IMR-90 (cell line): ENCODE measurements around the gene CCDC30. TPM values are rescaled to one million over a fixed set of nuclear protein-coding genes. Genes with fewer than 3 reads are reported as not detected.

Experiments used
- ATAC-seq: fragments of 200-7000 bp; cut with Tn5 transposase; 2 replicates; pipeline ENCODE4 v1.9.1; 2020; ENCODE audit warnings: low read depth, mild to moderate bottlenecking, moderate library complexity
- BruUV-seq: library from RNA; stranded (reverse); fragments of 400-500 nt; replicated peaks from 2 replicates; lab custom pipeline; 2021; lab: Mats Ljungman, UMichigan
- CTCF ChIA-PET: fragments of 300-600 bp; formaldehyde crosslinking; extraction: SDS; loops from one replicate; lab custom pipeline; 2021; ENCODE audit warnings: antibody characterized with exemption; lab: Yijun Ruan, JAX
- POLR2A ChIA-PET: fragments of 300-600 bp; sonication (Branson Sonifier 250); formaldehyde crosslinking; loops from one replicate; lab custom pipeline; 2022; ENCODE audit warnings: antibody characterized with exemption; ENCODE audit not compliant: unreplicated experiment; lab: Charles Lee
- DNase-seq: peaks from one replicate; pipeline ENCODE4 v3.0.0; 2013
- H2AFZ ChIP-seq: replicated peaks from 2 replicates; pipeline ENCODE3; 2013; ENCODE audit warnings: low read length, mild to moderate bottlenecking; ENCODE audit not compliant: poor library complexity
- H2AK5ac ChIP-seq: 2 replicates; pipeline ENCODE4 v1.6.1; 2013; ENCODE audit warnings: low read depth, low read length, inconsistent platforms
- H2AK9ac ChIP-seq: replicated peaks from 2 replicates; pipeline ENCODE3; 2013; ENCODE audit warnings: mild to moderate bottlenecking, low read depth, low read length, moderate library complexity; ENCODE audit not compliant: poor library complexity
- H2BK120ac ChIP-seq: 2 replicates; pipeline ENCODE4 v1.6.1; 2013; ENCODE audit warnings: low read depth, low read length, inconsistent platforms
- H2BK15ac ChIP-seq: 3 replicates; pipeline ENCODE4 v1.6.1; 2013; ENCODE audit warnings: low read depth, low read length, inconsistent platforms
- H2BK20ac ChIP-seq: 2 replicates; pipeline ENCODE4 v1.6.1; 2013; ENCODE audit warnings: low read depth, mild to moderate bottlenecking, inconsistent platforms, low read length, moderate library complexity
- H2BK5ac ChIP-seq: 2 replicates; pipeline ENCODE4 v1.6.1; 2013; ENCODE audit warnings: mild to moderate bottlenecking, low read depth, low read length, inconsistent platforms; ENCODE audit not compliant: poor library complexity, severe bottlenecking
- H3K14ac ChIP-seq: replicated peaks from 2 replicates; pipeline ENCODE4 v1.6.1; 2013; ENCODE audit warnings: low read depth, low read length, inconsistent platforms
- H3K18ac ChIP-seq: 2 replicates; pipeline ENCODE4 v1.6.1; 2013; ENCODE audit warnings: low read depth, low read length, control low read depth
- H3K23ac ChIP-seq: 2 replicates; pipeline ENCODE4 v1.6.1; 2013; ENCODE audit warnings: low read depth, low read length, inconsistent platforms
- H3K27ac ChIP-seq: 2 replicates; pipeline ENCODE4 v1.5.1; 2013; ENCODE audit warnings: mild to moderate bottlenecking, control low read depth, low read length; ENCODE audit not compliant: insufficient read depth
- H3K27me3 ChIP-seq: 2 replicates; pipeline ENCODE4 v1.6.1; 2013; ENCODE audit warnings: low read length; ENCODE audit not compliant: control insufficient read depth, insufficient read depth
- H3K36me3 ChIP-seq: 2 replicates; pipeline ENCODE4 v1.6.1; 2013; ENCODE audit warnings: low read length, mixed read lengths; ENCODE audit not compliant: control insufficient read depth, insufficient read depth
- H3K4ac ChIP-seq: 2 replicates; pipeline ENCODE4 v1.6.1; 2013; ENCODE audit warnings: low read depth, low read length, inconsistent platforms
- H3K4me1 ChIP-seq: 2 replicates; pipeline ENCODE4 v1.6.1; 2013; ENCODE audit warnings: low read length, mixed read lengths; ENCODE audit not compliant: control insufficient read depth, insufficient read depth
- H3K4me2 ChIP-seq: 2 replicates; pipeline ENCODE4 v1.6.1; 2013; ENCODE audit warnings: low read depth, mild to moderate bottlenecking, control low read depth, low read length, moderate library complexity
- H3K4me3 ChIP-seq: 2 replicates; pipeline ENCODE4 v1.5.1; 2013; ENCODE audit warnings: low read depth, mild to moderate bottlenecking, control low read depth, low read length, moderate library complexity; ENCODE audit not compliant: insufficient read depth
- H3K56ac ChIP-seq: 2 replicates; pipeline ENCODE4 v1.6.1; 2013; ENCODE audit warnings: low read length, inconsistent platforms; ENCODE audit not compliant: insufficient read depth; ENCODE audit errors: extremely low read depth
- H3K79me1 ChIP-seq, 2 experiments: 2 replicates each; pipeline ENCODE4 v1.6.1; 2013; ENCODE audit warnings: low read length in 2 of 2, inconsistent platforms in 1 of 2, low read depth in 1 of 2
- H3K9ac ChIP-seq: 2 replicates; pipeline ENCODE4 v1.6.1; 2013; ENCODE audit warnings: low read depth, low read length, control low read depth
- H3K9me1 ChIP-seq: 2 replicates; pipeline ENCODE4 v1.6.1; 2013; ENCODE audit warnings: low read length, inconsistent platforms; ENCODE audit not compliant: insufficient read depth
- H3K9me3 ChIP-seq: 2 replicates; pipeline ENCODE4 v1.6.1; 2013; ENCODE audit warnings: low read length; ENCODE audit not compliant: control insufficient read depth, insufficient read depth
- H4K20me1 ChIP-seq: 2 replicates; pipeline ENCODE4 v1.6.1; 2013; ENCODE audit warnings: low read length, inconsistent platforms; ENCODE audit not compliant: insufficient read depth
- H4K5ac ChIP-seq: 2 replicates; pipeline ENCODE4 v1.6.1; 2013; ENCODE audit warnings: mild to moderate bottlenecking, low read depth, low read length, control low read depth
- H4K8ac ChIP-seq, 2 experiments: 2 replicates each; pipeline ENCODE4 v1.6.1; 2013; ENCODE audit warnings: low read depth in 2 of 2, low read length in 2 of 2, control low read depth in 1 of 2, inconsistent platforms in 1 of 2
- H4K91ac ChIP-seq: 2 replicates; pipeline ENCODE4 v1.6.1; 2013; ENCODE audit warnings: low read depth, low read length, inconsistent platforms; ENCODE audit not compliant: insufficient read depth
- CHD1 ChIP-seq: IDR thresholded peaks from 2 replicates; pipeline ENCODE4 v1.6.1; 2012; ENCODE audit warnings: low read depth, low read length, improper control_type of control experiment
- CTCF ChIP-seq: conservative IDR thresholded peaks from 2 replicates; pipeline ENCODE4 v1.5.1; 2012; ENCODE audit warnings: mild to moderate bottlenecking, low read depth, low read length, improper control_type of control experiment
- ELK1 ChIP-seq: fragments of 150-350 bp; IDR thresholded peaks from 2 replicates; pipeline ENCODE4 v1.6.1; 2016; ENCODE audit warnings: low read depth, mild to moderate bottlenecking, low read length, moderate library complexity, borderline replicate concordance
- NFE2L2 ChIP-seq: fragments of 150-350 bp; IDR thresholded peaks from 2 replicates; pipeline ENCODE4 v1.6.1; 2016; ENCODE audit warnings: low read depth, mild to moderate bottlenecking, low read length
- POLR2A ChIP-seq: IDR thresholded peaks from 2 replicates; pipeline ENCODE4 v1.6.1; 2012; ENCODE audit warnings: mild to moderate bottlenecking, low read depth, low read length
- RAD21 ChIP-seq: IDR thresholded peaks from 2 replicates; pipeline ENCODE4 v1.6.1; 2012; ENCODE audit warnings: low read length, improper control_type of control experiment
- RCOR1 ChIP-seq: IDR thresholded peaks from 2 replicates; pipeline ENCODE4 v1.6.1; 2012; ENCODE audit warnings: mild to moderate bottlenecking, low read length, improper control_type of control experiment; ENCODE audit not compliant: insufficient replicate concordance
- RFX5 ChIP-seq: IDR thresholded peaks from 2 replicates; pipeline ENCODE4 v1.8.0; 2012; ENCODE audit warnings: low read depth, mild to moderate bottlenecking, low read length, moderate library complexity
- SMC3 ChIP-seq: fragments of 150-350 bp; IDR thresholded peaks from 2 replicates; pipeline ENCODE4 v1.6.1; 2016; ENCODE audit warnings: low read depth, mild to moderate bottlenecking, antibody characterized with exemption, low read length, moderate library complexity
- WGBS, 2 experiments: methylation state at CpG; one replicate each; pipeline versions ENCODE4 v1.1.5 to v1.1.7; 2013; ENCODE audit warnings: missing lambda C conversion rate in 2 of 2; ENCODE audit not compliant: insufficient read length in 1 of 2; ENCODE audit errors: extremely low coverage in 2 of 2; 5-methylcytosine and 5-hydroxymethylcytosine counted together
- dilution Hi-C: fragments of 300-500 bp; cut with HindIII; formaldehyde crosslinking; loops from one replicate; pipeline ENCODE4 v1.14.3; 2018; ENCODE audit warnings: low sequenced_read_pairs; ENCODE audit not compliant: unreplicated experiment
- in situ Hi-C: fragments of 300-500 bp; cut with MboI; formaldehyde crosslinking; loops from 3 replicates; pipeline ENCODE4 v1.14.3; 2019; ENCODE audit warnings: low sequenced_read_pairs, inconsistent platforms, mixed read lengths
- intact Hi-C: fragments of 100-400 bp; cut with micrococcal nuclease; formaldehyde crosslinking; loops from 2 replicates; pipeline ENCODE4 v1.10.0; 2022
- polyA plus RNA-seq, 3 experiments: library from polyadenylated mRNA; depleted of rRNA; stranded (reverse); fragments of >200 nt; gene quantifications; 2 replicates each; pipeline ENCODE4 v1.2.3, GENCODE V29; 2012; ENCODE audit warnings: low replicate concordance in 1 of 3
- total RNA-seq: library from RNA; depleted of rRNA; stranded (reverse); fragments of >200 nt; gene quantifications from 2 replicates; pipeline ENCODE4 v1.2.3, GENCODE V29; 2012

Gene CCDC30
- total and polyA plus RNA-seq, 2 of the 4 experiments (the other 2 are of a cell fraction), result 0.14 to 0.18 TPM

GRCh38 chr1:42531043-42531442, 68.0 kb downstream of the CCDC30 start:
- H4K20me1 ChIP-seq, result no peaks in the 10 kb centered on the region
- no peak overlapping the region for H3K4me3 ChIP-seq
- H2BK15ac ChIP-seq, result no peak overlapping the region
- no peak overlapping the region for H3K18ac ChIP-seq
- no peak overlapping the region for H3K14ac ChIP-seq
- H3K27ac ChIP-seq, result no peak overlapping the region
- H2BK20ac ChIP-seq, result no peak overlapping the region
- no peaks in the 10 kb centered on the region for H3K79me1 ChIP-seq
- dilution Hi-C loops (no loop called here), in situ Hi-C loops (no loop called here), intact Hi-C loops (no loop called here)
- no peak overlapping the region for H2AK5ac ChIP-seq
- POLR2A ChIA-PET, result no interaction called here
- H3K9me3 ChIP-seq, result no peaks in the 10 kb centered on the region
- H3K9ac ChIP-seq, result no peak overlapping the region
- no peak overlapping the region for H3K4ac ChIP-seq
- H2BK5ac ChIP-seq, result no peak overlapping the region
- no peak overlapping the region for H2AK9ac ChIP-seq
- no peak overlapping the region for H4K5ac ChIP-seq
- no peak for TF ChIP-seq RFX5
- no peak for TF ChIP-seq CTCF
- TF ChIP-seq RCOR1, result no peak
- no peak for TF ChIP-seq CHD1
- no peak for TF ChIP-seq SMC3
- no peak for TF ChIP-seq ELK1
- no peak for TF ChIP-seq POLR2A
- TF ChIP-seq NFE2L2, result no peak
- no peak for TF ChIP-seq RAD21
- no peaks in the 10 kb centered on the region for H3K27me3 ChIP-seq
- no TSS peak for BruUV-seq
- no peak overlapping the region for H4K8ac ChIP-seq
- H2BK120ac ChIP-seq, result no peak overlapping the region
- no peak overlapping the region for H3K56ac ChIP-seq
- DNase-seq (no peak), ATAC-seq (no peak)
- CTCF ChIA-PET, result no interaction called here
- no peaks in the 10 kb centered on the region for H3K36me3 ChIP-seq
- no peak overlapping the region for H4K91ac ChIP-seq
- H3K23ac ChIP-seq, result no peak overlapping the region
- no peak overlapping the region for H3K4me2 ChIP-seq
- no peaks in the 10 kb centered on the region for H3K9me1 ChIP-seq
- no CpG with 5 or more reads among the region's 2 CpGs for WGBS, 2 experiments
- H3K4me1 ChIP-seq, result no peaks in the 10 kb centered on the region
- H2AFZ ChIP-seq, result no peak overlapping the region
